Mesothelial cell of epicardium (in vitro differentiated cells): ENCODE data around the gene FAM20C. TPM values are rescaled to one million over a fixed set of nuclear protein-coding genes. Genes with fewer than 3 reads are reported as not detected.

Experiments
- DNase-seq, 2 experiments: peaks; one replicate each; pipeline ENCODE4 v3.0.0; 2021; ENCODE audit warnings: low spot score in 2 of 2; ENCODE audit not compliant: unreplicated experiment in 2 of 2
- H3K27ac Mint-ChIP-seq: 2 replicates; pipeline ENCODE4 v1.8.0; 2021; ENCODE audit warnings: mixed read lengths
- H3K27me3 Mint-ChIP-seq: 2 replicates; pipeline ENCODE4 v1.8.0; 2021; ENCODE audit warnings: low read depth, mixed read lengths
- H3K36me3 Mint-ChIP-seq: 2 replicates; pipeline ENCODE4 v1.8.0; 2021; ENCODE audit warnings: mixed read lengths
- H3K4me1 Mint-ChIP-seq: 2 replicates; pipeline ENCODE4 v1.8.0; 2021; ENCODE audit warnings: mixed read lengths
- H3K4me3 Mint-ChIP-seq: 2 replicates; pipeline ENCODE4 v1.8.0; 2021; ENCODE audit warnings: mild to moderate bottlenecking, moderate library complexity, mixed read lengths
- H3K9me3 Mint-ChIP-seq: 2 replicates; pipeline ENCODE4 v1.8.0; 2021; ENCODE audit warnings: mixed read lengths
- CTCF ChIP-seq: fragments of 200-600 bp; sonication (generic); IDR thresholded peaks from one replicate; pipeline ENCODE4 v1.5.0; 2021; ENCODE audit warnings: antibody characterized with exemption; ENCODE audit not compliant: unreplicated experiment
- total RNA-seq: library from RNA; stranded (reverse); gene quantifications from 3 replicates; pipeline ENCODE4 v1.2.1, GENCODE V29; 2021

The FAM20C gene
- total RNA-seq, 1 donor from 2014 or later = 17.8 TPM

- H3K27ac Mint-ChIP-seq = no peak overlapping the region
- peaks cover 3% of the 10 kb centered on the region for H3K27me3 Mint-ChIP-seq
- H3K4me3 Mint-ChIP-seq = no peak overlapping the region
- DNase-seq = no peak
- peak; percentile 36 for TF ChIP-seq CTCF
- peaks cover 3% of the 10 kb centered on the region for H3K36me3 Mint-ChIP-seq
- H3K9me3 Mint-ChIP-seq = no peaks in the 10 kb centered on the region
- H3K4me1 Mint-ChIP-seq = no peaks in the 10 kb centered on the region
These were observed 15.2 kb downstream of the FAM20C start for GRCh38 chr7:207418-208129.

GRCh38 chr7:208130-208673 is 15.8 kb downstream of the FAM20C start:
- Mint-ChIP-seq H3K36me3 (peaks cover 3% of the 10 kb centered on the region), H3K27ac (no peak overlapping the region), H3K9me3 (no peaks in the 10 kb centered on the region), H3K27me3 (peaks cover 1% of the 10 kb centered on the region), H3K4me1 (no peaks in the 10 kb centered on the region), H3K4me3 (no peak overlapping the region)
- DNase-seq = no peak
- TF ChIP-seq CTCF = no peak

GRCh38 chr7:208816-209215 is 16.4 kb downstream of the FAM20C start:
- Mint-ChIP-seq H3K27me3 (peaks cover 1% of the 10 kb centered on the region), H3K4me3 (no peak overlapping the region), H3K9me3 (no peaks in the 10 kb centered on the region), H3K36me3 (peaks cover 3% of the 10 kb centered on the region), H3K4me1 (no peaks in the 10 kb centered on the region), H3K27ac (no peak overlapping the region)
- TF ChIP-seq CTCF = no peak
- no peak for DNase-seq

GRCh38 chr7:209416-209815 is 17.0 kb downstream of the FAM20C start:
- H3K27ac Mint-ChIP-seq = no peak overlapping the region
- H3K36me3 Mint-ChIP-seq = peaks cover 3% of the 10 kb centered on the region
- no peaks in the 10 kb centered on the region for H3K4me1 Mint-ChIP-seq
- DNase-seq = no peak
- H3K4me3 Mint-ChIP-seq = no peak overlapping the region
- H3K9me3 Mint-ChIP-seq = no peaks in the 10 kb centered on the region
- no peak for TF ChIP-seq CTCF
- peaks cover 1% of the 10 kb centered on the region for H3K27me3 Mint-ChIP-seq

GRCh38 chr7:209906-210305 is 17.5 kb downstream of the FAM20C start:
- peaks cover 2% of the 10 kb centered on the region for H3K4me1 Mint-ChIP-seq
- no peaks in the 10 kb centered on the region for H3K9me3 Mint-ChIP-seq
- DNase-seq = no peak
- no peak overlapping the region for H3K4me3 Mint-ChIP-seq
- peaks cover 1% of the 10 kb centered on the region for H3K27me3 Mint-ChIP-seq
- no peak for TF ChIP-seq CTCF
- peaks cover 3% of the 10 kb centered on the region for H3K36me3 Mint-ChIP-seq
- no peak overlapping the region for H3K27ac Mint-ChIP-seq
